Measurements from ENCODE around the gene HHIPL1. TPM values are rescaled to one million over a fixed set of nuclear protein-coding genes. Genes with fewer than 3 reads are reported as not detected.

Gene HHIPL1
- total RNA-seq, result 0.81 and 3.0 TPM in 2 replicates

DNA sequence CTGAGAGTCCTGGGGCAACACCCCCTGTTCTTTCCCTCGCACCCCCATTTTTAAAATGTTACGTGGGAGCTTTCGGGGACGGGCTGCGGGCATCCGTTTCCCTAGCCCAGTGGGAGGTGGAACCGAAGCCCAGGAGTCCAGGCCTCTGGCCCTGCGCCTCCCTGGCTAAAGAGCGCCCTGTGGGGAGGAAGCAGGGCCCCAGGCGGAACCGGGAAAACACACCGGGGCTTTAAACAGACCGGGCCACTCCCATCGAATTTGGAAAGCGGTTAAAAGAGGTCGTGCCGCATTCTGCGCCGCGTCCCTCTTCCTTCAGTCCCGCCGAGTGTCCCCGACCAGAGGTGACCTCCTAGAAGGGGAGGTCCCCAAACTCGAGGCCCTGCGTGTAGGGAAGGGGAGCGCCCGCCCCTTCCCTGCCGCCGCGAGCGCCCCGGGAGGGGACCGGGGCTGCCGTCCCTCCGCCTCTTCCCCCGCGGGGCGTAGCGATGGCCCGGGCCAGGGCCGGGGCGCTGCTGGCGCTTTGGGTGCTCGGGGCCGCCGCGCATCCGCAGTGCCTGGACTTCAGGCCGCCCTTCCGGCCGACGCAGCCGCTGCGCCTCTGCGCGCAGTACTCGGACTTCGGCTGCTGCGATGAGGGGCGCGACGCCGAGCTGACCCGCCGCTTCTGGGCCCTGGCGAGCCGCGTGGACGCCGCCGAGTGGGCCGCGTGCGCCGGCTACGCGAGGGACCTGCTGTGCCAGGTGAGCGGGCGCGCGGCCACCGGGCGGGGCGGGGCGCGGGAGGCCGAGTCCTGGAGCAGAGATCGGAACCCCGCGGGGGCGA lies at the start of gene HHIPL1:
Gene HHIPL1, plus strand, starts transcription at position 407 of the 822 bp plus-strand sequence. Its CDS starts 79 bp downstream, at position 486.

GRCh38 chr14:99603471-99604277 lies 41.3 kb upstream of the HHIPL1 start, which contains the start of gene CCDC85C:
Gene CCDC85C (minus strand): TSS chr14:99604207. CDS start chr14:99603959, 248 bp downstream.

GRCh38 chr14:99683619-99684409 lies 38.9 kb downstream of the HHIPL1 start, which contains the start of gene CYP46A1:
Gene CYP46A1 (plus strand): TSS chr14:99684298. CDS start chr14:99684418, 120 bp downstream.

Other genes starting within 250 kb of the HHIPL1 start
- 22.7 and 26.7 TPM in 2 replicates for gene SETD3, start 164.3 kb upstream of the HHIPL1 start, total RNA-seq
- gene CCNK, start 163.7 kb upstream of the HHIPL1 start, total RNA-seq, result 12.2 and 16.5 TPM in 2 replicates
- gene CCDC85C, start 40.9 kb upstream of the HHIPL1 start, total RNA-seq, result 23.7 and 33.9 TPM in 2 replicates
- gene CYP46A1, start 39.2 kb downstream of the HHIPL1 start, total RNA-seq, result under 0.01 TPM in 1 of 2 replicates, not detected in the other
- 6.7 and 8.6 TPM in 2 replicates for gene EML1, start 148.3 kb downstream of the HHIPL1 start, total RNA-seq

Measured in mesangial cell (primary cell).